Epidermal melanocyte (primary cell): ENCODE measurements around the gene SUN5.

Experiments
- DNase-seq: peaks from one replicate; pipeline ENCODE4 v3.0.0; 2011; ENCODE audit warnings: low spot score; ENCODE audit not compliant: insufficient read length

SUN5 gene

DNA sequence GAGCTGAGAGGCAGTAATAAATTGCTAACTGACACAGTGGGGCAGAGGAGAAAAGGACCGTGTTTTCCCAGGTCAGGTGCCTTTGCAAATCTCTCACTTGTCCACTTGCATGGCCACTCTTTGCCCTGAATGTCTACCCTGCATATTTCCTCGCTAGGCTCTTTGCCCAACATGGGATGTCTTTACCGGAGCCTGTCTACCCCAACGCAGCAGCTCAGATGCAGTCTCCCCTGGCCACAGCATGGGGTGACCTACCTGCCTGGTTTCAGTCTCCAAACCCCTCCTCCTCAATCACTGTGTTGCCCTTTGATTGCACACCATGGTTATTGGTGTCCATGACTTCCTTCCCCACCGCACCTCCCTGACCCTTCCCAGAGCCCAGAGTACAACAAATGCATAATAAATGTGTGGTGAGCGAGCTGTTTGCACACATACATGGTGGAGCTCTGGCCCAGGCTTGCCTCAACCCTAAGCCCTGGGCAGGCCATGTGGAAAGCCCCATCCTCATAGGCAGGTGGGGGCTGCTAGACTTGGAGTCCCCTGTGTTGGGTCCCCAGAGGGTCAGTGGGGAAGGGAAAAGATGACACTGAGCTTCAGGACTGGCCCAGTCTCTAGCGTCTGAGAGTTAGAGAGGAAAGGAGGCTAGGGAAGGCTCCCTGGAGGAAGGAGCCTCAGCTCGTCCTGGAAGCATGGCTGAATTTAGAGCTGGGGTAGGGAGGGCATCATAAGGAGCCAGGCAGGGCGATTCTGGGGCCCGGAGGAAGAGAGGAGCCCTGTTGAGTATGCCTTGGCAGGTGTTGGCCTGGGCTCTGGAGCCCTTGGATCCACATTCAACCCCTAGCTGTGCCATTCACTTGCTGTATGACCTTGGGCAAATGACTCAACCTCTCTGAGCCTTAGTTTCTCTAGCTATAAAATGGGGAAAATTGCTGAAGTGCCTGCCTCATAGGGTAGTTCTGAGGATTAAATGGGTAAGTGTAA, 22.8 kb upstream of the SUN5 start:
- DNase-seq = no peak

- no peak for DNase-seq
Measured at GRCh38 chr20:33026072-33026778, 22.0 kb upstream of the SUN5 start.

- DNase-seq = no peak
Measured at GRCh38 chr20:33025318-33025876, 21.2 kb upstream of the SUN5 start.

- DNase-seq = no peak
Measured at GRCh38 chr20:33024609-33025317, 20.5 kb upstream of the SUN5 start.

GRCh38 chr20:33024243-33024560, 20.0 kb upstream of the SUN5 start:
- no peak for DNase-seq

- DNase-seq = no peak
Measured at GRCh38 chr20:33023439-33024242, 19.4 kb upstream of the SUN5 start.

- DNase-seq = no peak
Measured at GRCh38 chr20:33022694-33023438, 18.6 kb upstream of the SUN5 start.

- no peak for DNase-seq
Measured at GRCh38 chr20:33022289-33022688, 18.1 kb upstream of the SUN5 start.

GRCh38 chr20:33021879-33022278, 17.6 kb upstream of the SUN5 start:
- no peak for DNase-seq

GRCh38 chr20:33020278-33021161, 16.3 kb upstream of the SUN5 start:
- no peak for DNase-seq

- no peak for DNase-seq
Measured at GRCh38 chr20:33019465-33020277, 15.4 kb upstream of the SUN5 start.

GRCh38 chr20:33018169-33018931, 14.1 kb upstream of the SUN5 start:
- no peak for DNase-seq

GRCh38 chr20:33017542-33017941, 13.3 kb upstream of the SUN5 start:
- DNase-seq = no peak

- no peak for DNase-seq
Measured at GRCh38 chr20:33016581-33017109, 12.4 kb upstream of the SUN5 start.

GRCh38 chr20:33015700-33016580, 11.7 kb upstream of the SUN5 start:
- DNase-seq = no peak

DNA sequence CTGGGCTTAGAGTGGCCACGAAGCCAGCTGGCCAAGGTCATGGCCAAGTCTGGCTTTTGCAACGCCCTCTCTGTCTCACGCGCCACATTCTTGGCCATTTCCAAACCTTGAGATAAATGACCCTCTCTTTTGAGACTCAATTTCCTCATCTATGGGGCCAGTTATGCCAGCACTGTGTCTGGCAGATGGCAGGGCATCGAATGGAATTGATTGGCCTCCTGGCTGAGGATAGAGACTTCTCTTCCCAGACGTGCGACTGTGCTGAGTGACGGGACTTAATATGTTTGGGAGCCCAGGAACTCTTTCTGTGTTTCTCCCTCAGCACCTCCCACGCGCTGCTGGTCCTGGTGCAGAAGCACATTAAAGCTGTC, 10.9 kb upstream of the SUN5 start:
- no peak for DNase-seq
